Dedifferentiated amniotic fluid mesenchymal stem cell (primary cell): ENCODE data around the gene CMBL.
"Not testable (repeated sequence)": the region's sequence is repeated elsewhere in the genome, so short reads cannot be mapped to it uniquely, and the experiment has no call there.

Experiments
- DNase-seq: peaks from one replicate; pipeline ENCODE4 v3.0.0-alpha.2; 2016; ENCODE audit errors: extremely low spot score

Gene CMBL

DNA sequence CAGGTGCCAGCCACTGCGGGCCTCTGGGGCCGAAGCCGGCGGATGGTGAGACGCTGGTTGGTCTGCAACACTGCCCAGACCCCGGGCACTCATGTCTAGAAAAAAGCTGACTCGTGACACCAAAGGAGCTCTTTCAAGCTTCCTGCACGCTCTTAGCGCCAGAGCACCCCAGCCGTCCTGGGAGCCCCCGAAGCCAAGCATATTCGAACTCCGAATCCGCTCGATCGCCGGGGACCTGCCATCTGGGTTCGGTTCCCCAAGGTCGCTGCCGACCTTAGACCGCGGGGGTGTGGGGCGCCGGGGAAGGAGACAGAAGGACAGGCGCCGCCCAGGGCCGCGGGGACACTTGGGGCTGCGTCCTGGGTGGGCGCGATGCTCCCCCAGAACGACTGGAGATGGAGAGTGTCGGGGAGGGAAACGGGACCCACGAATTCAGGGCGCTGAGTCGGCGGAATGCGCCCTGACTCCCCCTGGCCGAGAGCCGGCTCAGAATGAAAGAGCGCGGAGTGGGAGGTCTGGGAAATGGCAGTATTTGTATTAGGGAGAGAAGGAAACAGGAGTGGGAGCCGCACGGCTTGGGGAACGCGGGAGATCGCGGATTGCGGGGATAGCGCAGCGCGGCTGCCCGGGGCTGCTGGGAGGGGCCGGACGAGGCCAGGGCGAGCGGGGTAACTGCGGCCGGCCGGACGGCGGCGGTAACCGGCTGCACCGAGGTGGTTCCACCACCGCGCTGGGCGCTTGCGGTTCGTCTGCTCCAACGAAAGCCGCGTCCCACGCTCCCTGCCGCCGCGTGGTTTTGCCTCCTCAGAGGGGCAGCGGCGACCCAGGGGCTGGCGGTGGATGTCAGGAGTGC is 25.7 kb upstream of the CMBL start:
- DNase-seq = no peak

DNA sequence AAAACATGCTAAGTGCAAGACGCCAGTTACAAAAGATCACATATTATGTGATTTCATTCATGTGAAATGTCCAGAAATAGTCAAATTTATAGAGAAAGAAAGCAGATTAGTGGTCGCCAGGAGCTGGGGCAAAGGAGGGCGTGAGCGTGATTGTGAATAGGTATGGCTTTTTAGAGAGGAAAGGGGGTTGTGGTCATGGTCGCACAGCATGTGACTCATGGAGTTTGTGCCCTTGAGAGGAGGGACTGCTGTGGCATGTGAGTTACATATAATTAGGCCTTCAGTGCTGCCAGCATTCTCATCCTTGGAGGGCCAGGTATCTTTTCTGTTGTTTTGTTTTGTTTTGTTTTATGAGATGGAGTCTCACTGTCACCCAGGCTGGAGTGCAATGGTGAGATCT is 24.6 kb upstream of the CMBL start:
- DNase-seq = no peak

DNA sequence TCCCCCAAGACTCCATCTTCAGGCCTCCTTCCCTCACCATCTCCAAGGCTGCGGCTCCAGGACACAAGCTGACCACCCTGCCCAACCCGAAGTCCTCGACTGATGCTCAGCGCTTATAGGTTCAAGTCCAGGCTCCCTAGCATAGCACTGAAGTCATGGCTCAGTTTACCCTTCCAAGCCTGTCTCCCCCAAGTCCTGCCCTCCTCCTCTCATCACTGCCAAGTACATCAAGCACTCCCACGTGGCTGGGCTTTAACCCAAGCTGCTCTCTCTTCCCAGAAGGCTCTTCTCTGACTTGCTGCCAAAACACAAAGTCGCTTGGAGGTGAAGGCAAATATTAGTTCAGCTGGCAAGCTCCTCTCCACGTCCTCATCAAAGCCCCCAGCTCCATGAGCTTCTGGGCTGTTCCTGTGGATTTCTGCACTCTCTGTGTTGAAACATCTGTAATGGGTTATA is 23.7 kb upstream of the CMBL start:
- no peak for DNase-seq

DNA sequence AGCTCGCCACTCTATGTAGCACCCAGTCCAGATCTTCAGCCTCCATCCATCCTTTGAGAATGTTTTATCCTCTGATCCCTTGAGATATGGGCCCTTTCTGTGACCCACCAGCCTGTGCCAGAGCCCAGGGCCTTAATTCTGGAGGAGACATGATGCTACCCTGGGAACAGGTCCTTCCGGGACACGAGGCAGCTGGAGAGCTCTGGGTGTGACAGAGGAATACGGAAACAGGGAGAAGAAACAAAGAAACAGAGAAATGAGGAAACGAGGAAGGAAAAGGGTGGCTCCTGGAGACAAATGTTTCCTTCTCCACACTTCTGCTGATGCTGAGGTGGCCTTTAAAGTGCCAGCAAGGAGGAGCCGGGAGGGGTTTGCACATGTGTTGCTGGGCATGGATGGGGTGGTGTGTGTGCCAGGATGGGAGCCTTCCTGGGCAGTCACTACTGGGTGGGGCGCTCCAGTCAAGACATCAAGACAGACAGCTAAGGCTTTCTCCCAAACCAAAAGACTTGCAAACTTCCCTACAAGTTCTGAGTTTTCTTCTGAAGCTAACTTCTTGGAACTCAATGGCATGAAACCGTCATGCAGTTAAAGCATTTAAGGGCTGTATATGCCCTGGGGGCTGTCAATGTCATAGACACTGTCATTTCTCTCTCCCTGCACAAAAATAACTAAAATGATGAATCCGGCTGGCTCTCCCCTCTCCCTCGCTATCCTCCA is 23.0 kb upstream of the CMBL start:
- peak; percentile 14 for DNase-seq

DNA sequence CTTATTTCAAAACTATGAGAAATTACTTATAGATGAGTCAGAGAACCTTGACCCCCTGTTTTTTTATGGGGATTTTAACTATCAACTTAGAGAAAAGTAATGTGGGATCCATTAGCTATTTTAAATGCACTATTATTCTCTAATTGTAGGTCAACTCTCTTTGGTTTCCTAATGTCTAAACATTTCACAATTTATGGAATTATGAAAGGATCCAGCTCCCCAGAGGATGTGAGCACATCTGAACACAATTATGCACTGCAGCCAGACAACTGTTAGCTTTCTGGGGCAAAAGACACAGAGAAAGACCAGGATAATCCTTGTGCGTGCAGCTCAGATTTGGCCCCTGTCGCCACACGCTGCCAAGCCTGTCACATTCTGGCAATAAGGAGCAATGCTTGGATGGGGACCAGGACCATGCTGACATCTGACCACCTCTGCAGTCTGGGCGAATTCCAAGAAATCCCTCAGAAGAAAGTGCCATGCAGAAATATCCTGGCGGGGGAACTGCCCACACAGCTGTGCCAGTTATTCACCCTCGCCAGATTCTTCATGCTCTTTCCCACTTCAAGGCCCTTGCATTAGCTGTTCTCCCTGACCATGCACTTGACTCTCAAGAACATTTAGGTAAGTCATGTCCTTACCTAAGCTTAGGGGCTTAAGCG is 22.2 kb upstream of the CMBL start:
- DNase-seq = peak; percentile 78

DNA sequence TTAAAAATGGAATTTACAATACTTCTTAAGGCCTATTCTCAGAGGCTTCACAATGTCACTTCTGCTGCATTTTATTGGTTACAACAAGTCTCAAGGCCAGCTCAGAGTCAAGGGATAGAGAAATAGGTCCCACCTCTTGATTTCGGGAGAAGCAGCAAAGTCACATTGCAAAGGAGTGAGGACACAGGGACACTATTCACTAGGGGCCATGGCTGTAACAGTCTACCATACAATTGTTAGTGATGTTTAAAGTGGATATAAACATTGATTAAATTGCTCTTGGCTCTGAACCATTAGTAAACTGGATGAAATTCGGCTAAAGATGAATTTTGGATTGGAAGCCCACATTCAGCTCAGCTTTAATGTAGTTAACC is 21.7 kb upstream of the CMBL start:
- no peak for DNase-seq

DNA sequence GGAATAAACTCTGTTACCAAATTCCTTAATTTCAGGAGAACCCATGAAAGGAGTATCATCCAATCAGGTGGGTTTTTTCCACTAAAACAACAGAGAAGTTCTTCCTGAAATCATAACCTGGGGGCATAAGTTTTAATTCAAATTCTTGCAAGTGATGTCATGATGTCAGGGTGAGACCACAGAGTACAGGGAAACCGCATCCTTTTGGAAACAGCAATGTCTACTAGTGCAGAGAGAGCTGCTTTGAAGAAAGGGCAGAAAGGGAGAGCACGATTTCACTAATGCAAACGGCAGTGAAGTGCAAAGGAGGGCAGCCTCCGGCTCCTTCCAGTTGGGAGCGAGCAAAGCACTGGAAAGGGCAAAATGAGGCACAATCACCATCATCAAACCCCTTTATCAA is 20.6 kb upstream of the CMBL start:
- no peak for DNase-seq

DNA sequence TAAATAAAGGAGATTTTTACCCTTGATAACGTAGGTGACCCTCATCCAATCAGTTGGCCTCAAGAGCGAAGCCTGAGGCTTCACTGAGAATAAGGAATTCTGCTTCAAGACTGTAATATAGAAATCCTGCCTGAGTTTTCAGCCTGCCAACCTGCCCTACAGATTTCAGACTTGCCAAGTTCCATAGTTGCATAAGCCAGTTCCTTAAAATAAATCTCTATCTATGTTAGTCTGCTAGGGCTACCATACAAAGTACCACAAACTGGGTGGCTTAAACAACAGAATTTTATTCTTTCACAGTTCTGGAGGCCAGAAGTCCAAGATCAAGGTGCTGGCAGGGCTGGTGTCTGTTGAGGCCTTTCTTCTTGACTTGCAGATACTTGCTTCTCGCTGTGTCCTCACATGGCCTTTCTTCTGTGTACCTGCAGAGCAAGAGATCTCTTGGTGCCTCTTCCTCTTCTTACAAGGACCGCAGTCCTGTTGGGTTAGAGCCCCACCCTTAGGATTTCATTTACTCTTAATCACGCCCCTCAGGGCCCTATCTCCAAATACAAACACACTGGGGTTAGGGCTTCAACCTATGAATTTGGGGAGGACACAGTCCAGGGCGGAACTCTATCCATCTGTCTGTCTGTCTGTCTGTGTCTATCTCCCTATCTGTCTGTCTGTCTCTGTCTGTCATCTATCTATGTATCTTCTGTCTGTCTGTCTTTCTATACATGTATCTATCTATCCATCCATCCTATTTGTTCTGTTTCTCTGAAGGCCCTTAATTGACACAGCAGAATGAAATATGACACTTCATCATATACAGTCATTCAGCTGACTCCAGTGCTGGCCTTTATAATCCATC is 17.0 kb upstream of the CMBL start:
- DNase-seq = no peak

DNA sequence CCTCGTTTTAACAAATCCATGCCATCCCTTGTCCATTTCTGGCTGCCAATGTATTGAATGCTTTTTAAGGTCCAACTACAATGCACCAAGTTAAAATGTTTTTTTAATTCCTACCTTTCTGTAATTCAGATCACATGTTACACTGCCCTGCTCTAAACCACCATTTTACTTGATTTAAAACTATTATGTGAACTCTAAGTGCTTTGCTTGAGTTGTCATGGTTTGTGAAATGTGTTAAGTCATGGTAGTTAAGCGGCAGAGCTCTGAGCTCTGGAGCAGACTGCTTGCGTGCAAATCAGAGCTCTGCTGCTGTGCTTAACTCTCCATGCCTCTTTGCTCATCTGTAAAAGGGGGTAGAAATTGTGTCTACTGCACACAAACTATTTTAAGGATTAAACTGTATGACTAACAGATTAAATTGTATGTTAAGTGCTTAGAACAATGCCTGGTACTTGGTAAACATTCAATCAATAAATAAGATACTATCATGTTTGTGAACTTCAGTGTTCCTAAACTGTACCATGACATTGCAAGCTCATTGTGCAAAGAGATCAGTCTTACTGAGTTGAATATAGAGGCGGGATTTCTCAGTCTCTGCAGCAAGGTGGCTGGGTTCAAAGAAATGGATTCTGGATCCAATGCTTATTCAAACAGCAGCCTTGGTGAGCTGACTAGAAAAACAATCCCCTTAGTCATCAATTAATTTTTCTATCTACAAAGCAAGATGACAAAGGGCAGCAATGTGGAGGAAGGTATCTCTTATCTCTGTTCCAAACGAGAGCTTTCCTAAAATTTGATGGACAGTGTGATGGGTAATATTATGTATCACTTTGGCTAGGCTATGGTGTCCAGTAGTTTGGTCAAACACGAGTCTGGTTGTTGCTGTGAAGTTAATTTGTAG is 16.1 kb upstream of the CMBL start:
- DNase-seq = peak; percentile 49

DNA sequence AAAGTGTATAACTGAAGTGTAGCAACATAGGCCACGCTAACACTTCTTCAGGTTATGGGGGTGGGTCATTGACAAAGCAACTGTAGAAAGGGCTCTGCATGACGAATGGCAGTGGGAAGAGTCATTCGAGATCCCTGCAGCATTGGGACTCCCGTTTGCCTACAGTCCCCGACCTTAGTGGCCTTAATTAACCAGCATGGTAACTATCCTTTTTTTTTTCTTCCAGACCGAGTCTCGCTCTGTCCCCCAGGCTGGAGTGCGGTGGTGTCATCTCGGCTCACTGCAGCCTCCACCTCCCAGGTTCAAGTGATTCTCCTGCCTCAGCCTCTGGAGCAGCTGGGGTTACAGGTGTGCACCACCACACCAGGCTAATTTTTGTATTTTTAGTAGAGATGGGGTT is 14.2 kb upstream of the CMBL start:
- DNase-seq = no peak

DNA sequence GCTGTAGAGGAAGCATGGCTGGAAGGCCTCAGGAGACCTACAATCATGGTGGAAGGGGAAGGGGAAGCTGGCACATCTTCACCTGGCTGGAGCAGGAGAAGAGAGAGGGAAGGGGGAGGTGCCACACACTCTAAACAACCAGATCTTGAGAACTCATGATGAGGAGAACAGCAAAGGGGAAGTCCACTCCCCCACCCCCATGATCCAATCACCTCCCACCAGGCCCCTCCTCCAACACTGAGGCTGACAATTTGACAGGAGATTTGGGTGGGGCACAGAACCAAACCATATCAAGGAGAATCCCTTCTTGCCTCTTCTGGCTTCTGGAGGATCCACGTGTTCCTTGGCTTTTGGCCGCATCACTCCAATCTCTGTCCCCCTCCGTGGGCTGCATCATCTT is 13.1 kb upstream of the CMBL start:
- no peak for DNase-seq

DNA sequence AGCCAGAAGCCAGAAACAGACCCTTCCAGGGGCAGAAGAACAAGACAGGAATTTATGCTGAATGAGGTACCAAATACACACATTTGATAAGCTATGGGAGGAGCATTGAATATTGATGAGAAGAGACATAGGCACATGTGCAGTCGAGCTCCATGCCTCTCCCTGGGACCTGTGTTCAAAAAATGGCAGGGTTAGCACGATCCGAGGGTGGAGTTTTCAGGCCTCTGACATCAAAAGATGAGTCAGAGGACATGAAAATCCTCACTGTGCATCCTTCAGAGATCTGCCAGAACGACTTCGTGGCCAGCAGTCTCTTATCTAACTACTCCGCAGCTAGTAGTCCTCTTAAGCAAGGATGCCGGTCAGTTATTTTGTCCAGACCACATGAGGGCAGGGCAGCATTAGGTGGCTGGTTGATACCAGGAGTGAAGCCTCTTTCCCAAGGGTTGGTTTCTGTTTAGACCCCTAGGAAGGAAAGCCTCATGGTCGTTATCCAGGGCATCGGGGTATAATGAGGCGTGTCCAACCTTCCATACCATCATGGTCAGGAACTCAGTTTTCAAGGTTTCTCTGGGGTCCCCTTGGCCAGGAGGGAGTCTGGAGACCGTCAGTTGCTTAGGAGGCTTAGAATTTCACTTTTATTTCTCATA is 11.6 kb upstream of the CMBL start:
- no peak for DNase-seq

DNA sequence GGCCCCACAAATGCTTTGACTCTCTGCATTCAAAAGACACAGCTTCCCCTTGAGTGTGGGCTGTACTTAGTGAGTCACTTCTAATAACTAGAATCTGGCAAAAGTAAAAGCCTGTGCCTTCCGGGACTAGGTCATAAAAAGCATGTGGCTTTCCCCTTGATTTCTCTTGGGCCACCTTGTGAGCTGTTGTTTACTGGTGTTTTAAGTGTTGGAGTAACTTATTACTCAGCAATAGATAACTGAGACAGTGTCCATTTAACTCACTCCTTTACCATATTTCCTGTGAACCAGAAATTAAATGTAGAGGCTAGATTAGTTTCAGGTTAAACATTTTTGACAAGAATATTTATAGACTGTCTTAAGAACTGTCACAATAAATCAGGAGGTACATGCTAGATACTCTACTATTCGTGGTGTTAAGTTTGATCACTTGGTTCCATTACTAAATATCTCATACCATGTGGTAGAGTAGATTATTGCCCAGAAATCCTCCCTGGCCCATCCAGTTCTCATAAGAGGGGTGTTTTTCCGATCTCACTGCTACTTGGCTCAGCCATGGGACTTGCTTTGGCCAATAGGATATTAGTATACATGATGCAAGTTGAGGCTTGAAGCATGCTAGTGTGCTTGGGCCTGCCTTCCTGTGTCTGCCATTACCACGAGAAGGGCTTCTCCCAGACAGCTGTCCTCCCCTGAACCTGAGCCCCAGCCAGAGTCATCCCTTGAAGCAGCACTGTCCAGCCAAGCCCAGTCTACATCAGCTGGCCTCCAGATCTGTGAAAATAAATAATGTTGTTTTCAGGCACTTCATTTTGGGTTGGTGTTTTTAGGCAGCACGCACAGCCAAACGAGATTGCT is 10.4 kb upstream of the CMBL start:
- no peak for DNase-seq

DNA sequence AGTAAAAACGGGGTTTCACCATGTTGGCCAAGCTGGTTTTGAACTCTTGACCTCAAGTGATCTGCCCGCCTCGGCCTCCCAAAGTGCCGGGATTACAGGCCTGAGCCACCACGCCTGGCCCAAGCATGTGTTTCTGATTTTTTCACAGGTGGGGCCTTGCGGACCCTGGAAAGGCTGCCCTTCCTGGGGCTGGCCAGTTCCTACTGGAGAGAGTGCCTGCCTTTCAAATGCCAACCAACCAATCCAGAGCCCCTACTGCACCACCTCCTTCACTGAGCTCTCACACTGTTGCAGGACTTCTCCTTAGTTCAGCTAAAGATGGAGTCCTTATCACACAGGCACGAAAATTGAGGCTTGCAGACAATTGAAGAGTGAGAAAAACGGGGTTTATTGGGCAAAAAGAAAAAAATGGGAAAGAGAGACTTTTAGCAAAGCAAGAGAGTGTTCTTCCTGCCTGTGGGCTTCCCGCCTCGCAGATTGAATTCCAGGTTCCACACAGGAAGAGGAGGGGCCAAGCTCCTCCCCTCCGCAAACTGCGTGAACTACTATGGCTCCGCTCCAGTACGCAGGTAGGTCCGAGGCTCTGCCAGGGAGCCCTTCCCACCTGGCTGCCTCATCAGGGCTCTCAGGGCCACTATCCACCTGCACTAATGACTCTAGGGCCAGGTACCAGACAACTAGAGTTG is 8.3 kb upstream of the CMBL start:
- no peak for DNase-seq

DNA sequence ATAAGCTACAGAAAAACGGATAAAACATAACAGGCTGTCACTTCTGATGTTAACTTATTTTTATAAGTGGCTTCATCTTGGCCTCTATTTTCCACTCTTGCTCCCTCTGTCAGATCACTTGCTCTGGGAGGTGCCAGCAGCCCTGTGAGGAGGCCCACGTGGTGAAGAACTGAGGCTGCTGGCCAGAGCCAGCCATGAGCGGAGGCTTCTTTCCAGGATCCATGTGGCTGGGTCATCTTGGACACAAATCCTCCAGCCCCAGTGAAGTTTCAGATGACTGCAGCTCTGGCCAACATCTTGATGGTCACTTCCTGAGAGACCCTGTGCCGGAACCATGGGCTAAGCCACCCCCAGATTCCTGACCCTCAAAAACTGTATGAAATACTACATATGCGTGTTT is 7.5 kb upstream of the CMBL start:
- DNase-seq = no peak

DNA sequence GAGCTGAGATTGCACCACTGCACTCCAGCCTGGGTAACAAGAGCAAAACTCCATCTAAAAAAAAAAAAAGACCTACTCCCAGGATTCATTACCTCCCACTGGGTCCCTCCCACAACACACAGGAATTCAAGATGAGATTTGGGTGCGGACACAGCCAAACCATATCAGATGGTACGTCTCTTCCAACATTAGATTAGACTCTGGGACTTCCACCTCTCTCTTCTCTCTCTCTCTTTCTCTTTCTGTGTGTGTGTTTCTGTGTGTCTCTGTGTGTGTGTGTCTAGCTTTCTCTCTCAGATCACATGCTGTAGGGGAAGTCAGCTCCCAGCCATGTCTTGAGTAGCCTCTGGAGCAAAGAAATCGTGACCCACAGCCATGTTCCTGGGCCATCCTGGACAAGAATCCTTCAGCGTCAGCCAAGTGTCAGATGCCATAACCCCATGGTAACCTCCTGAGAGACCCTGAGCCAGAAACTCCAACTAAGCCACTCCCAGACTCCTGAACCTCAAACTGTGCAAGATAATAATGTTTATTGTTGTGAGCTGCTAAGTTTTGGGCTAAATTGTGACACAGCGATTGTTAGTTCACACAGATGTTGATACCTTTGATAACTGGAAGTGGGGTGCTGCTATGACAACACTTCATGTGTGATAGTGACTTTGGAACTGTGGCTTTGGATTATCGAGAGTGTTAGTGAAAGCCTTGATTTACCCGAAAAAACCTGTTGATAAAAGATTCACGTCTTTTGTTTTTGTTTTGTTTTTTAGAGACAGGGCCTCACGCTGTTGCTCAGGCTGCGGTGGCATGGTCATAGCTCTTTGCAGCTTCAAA is 4.1 kb upstream of the CMBL start:
- no peak for DNase-seq

DNA sequence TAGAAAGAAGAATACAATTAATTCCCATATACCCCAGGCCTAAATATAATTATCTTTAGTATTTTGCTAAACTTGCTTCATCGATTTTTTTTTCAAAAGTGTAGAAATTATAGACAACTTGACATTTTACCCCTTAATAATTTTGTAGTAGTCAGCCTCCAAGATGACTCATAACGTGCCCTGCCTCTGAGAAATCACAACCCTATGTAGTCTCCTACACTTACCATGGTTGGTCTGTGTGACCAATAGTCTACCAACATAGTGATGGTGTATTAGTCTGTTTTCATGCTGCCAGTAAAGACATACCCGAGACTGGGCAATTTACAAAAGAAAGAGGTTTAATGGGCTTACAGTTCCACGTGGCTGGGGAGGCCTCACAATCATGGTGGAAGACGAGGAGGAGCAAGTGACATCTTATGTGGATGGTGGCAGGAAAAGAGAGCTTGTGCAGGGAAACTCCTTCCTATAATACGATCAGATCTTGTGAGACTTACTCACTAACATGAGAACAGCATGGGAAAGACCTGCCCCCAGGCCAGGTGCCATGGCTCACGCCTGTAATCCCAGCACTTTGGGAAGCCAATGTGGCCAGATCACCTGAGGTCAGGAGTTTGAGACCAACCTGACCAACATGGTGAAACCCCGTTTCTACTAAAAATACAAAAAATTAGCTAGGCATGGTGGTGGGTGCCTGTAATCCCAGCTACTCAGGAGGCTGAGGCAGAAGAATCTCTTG is 3.3 kb upstream of the CMBL start:
- not testable (repeated sequence) for DNase-seq
